Neural crest cell (in vitro differentiated cells): ENCODE measurements around the gene NOA1. TPM values are rescaled to one million over a fixed set of nuclear protein-coding genes. Genes with fewer than 3 reads are reported as not detected.

Experiments
- DNase-seq: peaks from one replicate; pipeline ENCODE4 v3.0.0; 2021; ENCODE audit warnings: low read depth, mixed read lengths, low spot score
- H3K27ac Mint-ChIP-seq: one replicate; pipeline ENCODE4 v1.8.0; 2021; ENCODE audit warnings: mild to moderate bottlenecking, mixed read lengths; ENCODE audit not compliant: unreplicated experiment
- H3K27me3 Mint-ChIP-seq: 2 replicates; pipeline ENCODE4 v1.8.0; 2021; ENCODE audit warnings: low read depth, mild to moderate bottlenecking, mixed read lengths
- H3K36me3 Mint-ChIP-seq: 2 replicates; pipeline ENCODE4 v1.8.0; 2021; ENCODE audit warnings: low read depth, mild to moderate bottlenecking, mixed read lengths
- H3K4me1 Mint-ChIP-seq: 2 replicates; pipeline ENCODE4 v1.8.0; 2021; ENCODE audit warnings: mixed read lengths
- H3K4me3 Mint-ChIP-seq: one replicate; pipeline ENCODE4 v1.8.0; 2021; ENCODE audit warnings: mild to moderate bottlenecking, mixed read lengths
- H3K9me3 Mint-ChIP-seq: 2 replicates; pipeline ENCODE4 v1.8.0; 2021; ENCODE audit warnings: mixed read lengths
- CTCF ChIP-seq: fragments of 200-600 bp; sonication (generic); conservative IDR thresholded peaks from 2 replicates; pipeline ENCODE4 v1.5.0; 2021; ENCODE audit warnings: antibody characterized with exemption, mild to moderate bottlenecking
- total RNA-seq: library from RNA; stranded (reverse); gene quantifications from 2 replicates; pipeline ENCODE4 v1.2.1, GENCODE V29; 2021

The NOA1 gene
- total RNA-seq, 1 donor from 2014 or later: 17.3 TPM

DNA sequence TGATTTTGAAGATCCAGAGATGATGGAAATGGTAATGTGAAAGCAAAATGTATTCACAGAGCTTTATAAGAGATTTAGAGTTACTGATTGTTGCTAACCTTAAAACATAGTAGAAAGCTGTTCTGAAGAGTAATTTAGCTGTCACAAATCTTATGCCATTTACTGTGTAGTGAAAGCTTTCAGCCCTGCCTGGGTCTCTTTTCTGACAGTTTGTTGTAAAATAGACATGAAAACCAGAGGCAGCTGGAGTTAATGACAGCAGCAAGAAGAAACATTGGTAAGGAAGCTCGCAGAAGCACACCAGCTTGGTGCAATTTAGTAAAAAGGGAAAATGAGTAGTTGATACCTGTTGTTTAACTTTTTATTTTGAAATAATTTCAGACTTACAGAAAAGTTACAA lies 22.3 kb upstream of the NOA1 start:
- H3K27ac Mint-ChIP-seq: no peak overlapping the region
- no peaks in the 10 kb centered on the region for H3K9me3 Mint-ChIP-seq
- H3K4me3 Mint-ChIP-seq: no peak overlapping the region
- DNase-seq: no peak
- H3K36me3 Mint-ChIP-seq: peaks cover 11% of the 10 kb centered on the region
- H3K4me1 Mint-ChIP-seq: no peaks in the 10 kb centered on the region
- no peaks in the 10 kb centered on the region for H3K27me3 Mint-ChIP-seq
- TF ChIP-seq CTCF: no peak

GRCh38 chr4:56995525-56995924 lies 18.1 kb upstream of the NOA1 start:
- TF ChIP-seq CTCF: no peak
- H3K27ac Mint-ChIP-seq: no peak overlapping the region
- no peak for DNase-seq
- no peaks in the 10 kb centered on the region for H3K27me3 Mint-ChIP-seq
- no peaks in the 10 kb centered on the region for H3K4me1 Mint-ChIP-seq
- H3K4me3 Mint-ChIP-seq: no peak overlapping the region
- H3K36me3 Mint-ChIP-seq: peaks cover 21% of the 10 kb centered on the region
- no peaks in the 10 kb centered on the region for H3K9me3 Mint-ChIP-seq

DNA sequence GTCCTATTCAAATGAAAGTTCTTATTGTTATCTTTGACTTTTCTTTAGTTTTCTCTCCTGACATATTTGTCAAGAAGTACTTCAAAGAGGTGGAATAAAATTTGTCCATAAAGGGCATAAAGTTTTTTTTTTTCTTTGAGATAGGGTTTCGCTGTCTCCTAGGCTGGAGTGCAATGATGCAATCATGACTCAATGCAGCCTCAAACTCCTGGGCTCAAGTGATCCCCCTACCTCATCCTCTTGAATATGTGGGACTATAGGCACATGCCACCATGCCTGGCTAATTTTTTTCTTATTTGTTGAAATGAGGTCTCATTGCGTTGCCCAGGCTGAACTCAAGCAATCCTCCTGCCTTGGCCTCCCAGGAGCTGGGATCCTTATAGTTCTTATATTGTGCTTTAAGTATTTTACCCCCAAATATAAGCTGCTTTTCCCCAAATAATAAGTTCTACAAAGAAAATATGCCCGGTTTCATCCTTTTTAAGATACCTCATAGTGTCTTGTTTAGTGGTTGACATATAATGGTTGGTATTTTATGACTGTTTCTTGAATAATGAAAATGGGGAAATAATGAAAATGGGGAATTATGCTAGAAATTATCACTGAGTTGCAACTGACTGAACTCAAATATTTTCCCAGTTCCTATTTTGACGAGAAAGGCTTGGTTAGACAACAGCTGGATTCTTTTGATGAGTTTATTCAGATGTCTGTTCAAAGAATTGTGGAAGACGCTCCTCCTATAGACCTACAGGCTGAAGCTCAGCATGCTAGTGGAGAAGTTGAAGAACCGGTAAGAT lies 12.9 kb upstream of the NOA1 start:
- H3K4me1 Mint-ChIP-seq: no peaks in the 10 kb centered on the region
- no peak overlapping the region for H3K4me3 Mint-ChIP-seq
- H3K27ac Mint-ChIP-seq: no peak overlapping the region
- H3K9me3 Mint-ChIP-seq: no peaks in the 10 kb centered on the region
- no peaks in the 10 kb centered on the region for H3K27me3 Mint-ChIP-seq
- DNase-seq: no peak
- TF ChIP-seq CTCF: no peak
- peaks cover 14% of the 10 kb centered on the region for H3K36me3 Mint-ChIP-seq

GRCh38 chr4:56986952-56987351 lies 9.5 kb upstream of the NOA1 start:
- Mint-ChIP-seq H3K36me3 (peaks cover 14% of the 10 kb centered on the region), H3K4me1 (peaks cover 8% of the 10 kb centered on the region), H3K9me3 (no peaks in the 10 kb centered on the region), H3K4me3 (no peak overlapping the region), H3K27me3 (no peaks in the 10 kb centered on the region), H3K27ac (no peak overlapping the region)
- no peak for DNase-seq
- no peak for TF ChIP-seq CTCF

DNA sequence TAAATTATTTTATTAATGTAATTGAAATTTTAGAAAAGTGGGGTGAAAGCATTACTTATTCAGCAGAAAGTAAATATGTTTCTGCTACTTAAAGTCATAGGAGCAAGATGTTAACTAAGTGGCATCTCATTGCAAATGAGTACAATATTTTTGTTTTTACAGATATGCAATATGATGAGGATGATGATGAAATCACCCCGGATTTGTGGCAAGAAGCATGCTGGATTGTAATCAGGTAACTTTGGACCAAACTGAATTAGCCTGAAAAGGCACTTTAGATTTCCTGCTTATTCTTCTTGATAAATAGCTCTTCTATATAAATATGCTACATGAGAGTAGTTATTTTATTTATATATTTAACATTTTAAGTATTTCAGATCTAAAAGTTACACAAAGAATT lies 8.8 kb upstream of the NOA1 start:
- TF ChIP-seq CTCF: no peak
- Mint-ChIP-seq H3K27me3 (no peaks in the 10 kb centered on the region), H3K4me3 (no peak overlapping the region), H3K36me3 (peaks cover 8% of the 10 kb centered on the region), H3K9me3 (no peaks in the 10 kb centered on the region), H3K4me1 (peaks cover 15% of the 10 kb centered on the region), H3K27ac (no peak overlapping the region)
- no peak for DNase-seq
